ENCODE measurements around the gene BICRAL.

BICRAL gene

DNA sequence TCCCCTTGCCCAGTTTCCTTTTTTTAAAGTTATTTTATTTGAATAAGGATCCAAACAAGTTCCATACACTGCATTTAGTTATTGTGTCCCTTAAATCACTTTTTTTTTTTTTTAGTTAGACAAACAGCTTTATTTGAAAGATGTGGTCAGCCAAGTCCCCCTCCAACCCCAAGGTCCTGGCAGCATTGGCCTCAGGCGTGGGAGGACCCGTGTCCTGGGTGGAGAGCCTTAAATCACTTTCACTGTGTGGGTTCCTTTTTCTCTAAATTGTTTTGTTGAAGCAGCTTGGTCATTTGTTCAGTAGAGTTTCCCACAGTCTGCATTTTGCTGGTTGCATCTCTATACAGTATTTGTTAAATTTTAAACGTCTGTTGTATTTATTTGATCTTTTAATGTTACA, 30.8 kb upstream of the BICRAL start:
- H3K27ac ChIP-seq (ENCODE audit: low read depth, low read length): no peak overlapping the region
- H3K4me2 ChIP-seq (ENCODE audit: low read length): no peak overlapping the region
- H3K27me3 ChIP-seq (ENCODE audit: control insufficient read depth, low read length): no peaks in the 10 kb centered on the region
- no peak overlapping the region for H3K4me3 ChIP-seq (ENCODE audit: low read length)
- no peaks in the 10 kb centered on the region for H3K9me3 ChIP-seq (ENCODE audit: control insufficient read depth, insufficient read depth, low read length)
- TF ChIP-seq EZH2phosphoT487 (IDR thresholded peaks at IDR 0.05; ENCODE audit: borderline replicate concordance, low read length): no peak
- TF ChIP-seq, protein P1, sequence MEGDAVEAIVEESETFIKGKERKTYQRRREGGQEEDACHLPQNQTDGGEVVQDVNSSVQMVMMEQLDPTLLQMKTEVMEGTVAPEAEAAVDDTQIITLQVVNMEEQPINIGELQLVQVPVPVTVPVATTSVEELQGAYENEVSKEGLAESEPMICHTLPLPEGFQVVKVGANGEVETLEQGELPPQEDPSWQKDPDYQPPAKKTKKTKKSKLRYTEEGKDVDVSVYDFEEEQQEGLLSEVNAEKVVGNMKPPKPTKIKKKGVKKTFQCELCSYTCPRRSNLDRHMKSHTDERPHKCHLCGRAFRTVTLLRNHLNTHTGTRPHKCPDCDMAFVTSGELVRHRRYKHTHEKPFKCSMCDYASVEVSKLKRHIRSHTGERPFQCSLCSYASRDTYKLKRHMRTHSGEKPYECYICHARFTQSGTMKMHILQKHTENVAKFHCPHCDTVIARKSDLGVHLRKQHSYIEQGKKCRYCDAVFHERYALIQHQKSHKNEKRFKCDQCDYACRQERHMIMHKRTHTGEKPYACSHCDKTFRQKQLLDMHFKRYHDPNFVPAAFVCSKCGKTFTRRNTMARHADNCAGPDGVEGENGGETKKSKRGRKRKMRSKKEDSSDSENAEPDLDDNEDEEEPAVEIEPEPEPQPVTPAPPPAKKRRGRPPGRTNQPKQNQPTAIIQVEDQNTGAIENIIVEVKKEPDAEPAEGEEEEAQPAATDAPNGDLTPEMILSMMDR (IDR thresholded peaks at IDR 0.05; ENCODE audit: low read depth, low read length, poor library complexity, severe bottlenecking): no peak
- H3K36me3 ChIP-seq (ENCODE audit: control insufficient read depth, low read length): peaks cover 2% of the 10 kb centered on the region; the same call in 1 of the 2 replicates
- peaks cover 25% of the 10 kb centered on the region for H3K79me2 ChIP-seq (ENCODE audit: control insufficient read depth, low read length)
- no peaks in the 10 kb centered on the region for H4K20me1 ChIP-seq (ENCODE audit: control insufficient read depth, insufficient read depth, low read depth, low read length)
- peaks cover 4% of the 10 kb centered on the region; the same call in 1 of the 2 replicates for H3F3A ChIP-seq (ENCODE audit: control insufficient read depth, insufficient read depth)
- no peaks in the 10 kb centered on the region for H3K9me2 ChIP-seq (replicated peaks; ENCODE audit: control insufficient read depth, low read length)
- H3K4me1 ChIP-seq (ENCODE audit: control insufficient read depth, low read length): peaks cover 26% of the 10 kb centered on the region

DNA sequence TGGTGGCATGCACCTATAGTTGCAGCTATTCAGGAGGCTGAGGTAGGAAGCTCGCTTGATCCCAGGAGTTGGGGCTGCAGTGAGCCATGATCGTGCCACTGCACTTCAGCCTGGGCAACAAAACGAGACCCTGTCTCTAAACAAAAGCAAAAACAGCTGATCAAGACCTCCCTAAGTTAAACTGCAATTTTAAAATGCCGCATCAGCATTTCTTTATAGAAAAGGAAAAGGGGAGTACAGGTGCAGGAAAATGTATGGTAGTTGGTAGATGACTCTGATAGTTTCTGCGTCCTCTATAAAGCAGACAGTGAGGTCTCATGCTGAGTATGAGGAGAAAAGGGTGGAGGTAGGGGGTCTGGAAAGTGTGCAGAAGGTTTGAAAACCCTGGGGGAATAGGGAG, 27.1 kb upstream of the BICRAL start:
- Histone ChIP-seq H3K79me2 (ENCODE audit: control insufficient read depth, low read length) (peaks cover 5% of the 10 kb centered on the region), H4K20me1 (ENCODE audit: control insufficient read depth, insufficient read depth, low read depth, low read length) (no peaks in the 10 kb centered on the region), H3K27me3 (ENCODE audit: control insufficient read depth, low read length) (no peaks in the 10 kb centered on the region), H3K4me1 (ENCODE audit: control insufficient read depth, low read length) (peaks cover 16% of the 10 kb centered on the region), H3K27ac (ENCODE audit: low read depth, low read length) (no peak overlapping the region), H3K4me2 (ENCODE audit: low read length) (no peak overlapping the region), H3K9me3 (ENCODE audit: control insufficient read depth, insufficient read depth, low read length) (no peaks in the 10 kb centered on the region), H3K36me3 (ENCODE audit: control insufficient read depth, low read length) (no peaks in the 10 kb centered on the region; the same call in 1 of the 2 replicates), H3K4me3 (ENCODE audit: low read length) (no peak overlapping the region), H3K9me2 (replicated peaks; ENCODE audit: control insufficient read depth, low read length) (no peaks in the 10 kb centered on the region), H3F3A (ENCODE audit: control insufficient read depth, insufficient read depth) (peaks cover 4% of the 10 kb centered on the region; the same call in 1 of the 2 replicates)
- TF ChIP-seq, protein P1 (IDR thresholded peaks at IDR 0.05; ENCODE audit: low read depth, low read length, poor library complexity, severe bottlenecking): no peak
- TF ChIP-seq EZH2phosphoT487 (IDR thresholded peaks at IDR 0.05; ENCODE audit: borderline replicate concordance, low read length): no peak

DNA sequence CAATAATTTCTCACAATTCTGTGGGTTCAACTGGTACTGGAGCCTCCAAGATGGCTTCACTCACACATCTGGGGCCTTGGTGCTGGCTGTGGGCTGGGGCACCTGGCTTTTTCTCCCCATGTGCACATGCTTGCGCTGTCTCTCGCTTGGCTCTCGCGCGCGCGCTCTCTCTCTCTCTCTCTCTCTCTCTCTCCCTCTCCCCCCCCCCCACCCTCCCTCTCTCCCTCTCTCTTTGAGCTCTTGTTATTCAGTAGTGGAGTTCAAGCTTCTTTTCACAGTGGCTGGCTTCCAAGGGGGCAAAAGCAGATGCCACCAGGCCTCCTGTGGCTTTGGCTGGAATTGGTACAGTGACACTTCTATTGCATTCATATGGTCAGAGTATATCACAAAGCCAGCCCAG, 25.1 kb upstream of the BICRAL start:
- no peak overlapping the region for H3K4me3 ChIP-seq (ENCODE audit: low read length)
- H3K27ac ChIP-seq (ENCODE audit: low read depth, low read length): no peak overlapping the region
- H3K4me2 ChIP-seq (ENCODE audit: low read length): no peak overlapping the region
- no peaks in the 10 kb centered on the region for H3K9me2 ChIP-seq (replicated peaks; ENCODE audit: control insufficient read depth, low read length)
- H4K20me1 ChIP-seq (ENCODE audit: control insufficient read depth, insufficient read depth, low read depth, low read length): no peaks in the 10 kb centered on the region
- no peaks in the 10 kb centered on the region; the same call in 1 of the 2 replicates for H3K36me3 ChIP-seq (ENCODE audit: control insufficient read depth, low read length)
- no peaks in the 10 kb centered on the region for H3K9me3 ChIP-seq (ENCODE audit: control insufficient read depth, insufficient read depth, low read length)
- H3K27me3 ChIP-seq (ENCODE audit: control insufficient read depth, low read length): no peaks in the 10 kb centered on the region
- no peaks in the 10 kb centered on the region for H3K79me2 ChIP-seq (ENCODE audit: control insufficient read depth, low read length)
- H3F3A ChIP-seq (ENCODE audit: control insufficient read depth, insufficient read depth): no peaks in the 10 kb centered on the region
- H3K4me1 ChIP-seq (ENCODE audit: control insufficient read depth, low read length): peaks cover 10% of the 10 kb centered on the region
- TF ChIP-seq, protein P1 (IDR thresholded peaks at IDR 0.05; ENCODE audit: low read depth, low read length, poor library complexity, severe bottlenecking): no peak
- TF ChIP-seq EZH2phosphoT487 (IDR thresholded peaks at IDR 0.05; ENCODE audit: borderline replicate concordance, low read length): no peak
